ENCODE measurements around the gene DHRS12.
"Not testable (repeated sequence)": the region's sequence is repeated elsewhere in the genome, so short reads cannot be mapped to it uniquely, and the experiment has no call there.

The DHRS12 gene

GRCh38 chr13:51834581-51835171 lies 30.7 kb upstream of the DHRS12 start:
- Mint-ChIP-seq H3K36me3 (ENCODE audit: low read depth) (no peaks in the 10 kb centered on the region), H3K4me1 (ENCODE audit: low read depth) (peaks cover 43% of the 10 kb centered on the region)

GRCh38 chr13:51833980-51834379 lies 30.0 kb upstream of the DHRS12 start:
- no peak overlapping the region for H3K27ac Mint-ChIP-seq
- H3K36me3 Mint-ChIP-seq (ENCODE audit: low read depth) = no peaks in the 10 kb centered on the region
- no peaks in the 10 kb centered on the region for H3K9me3 Mint-ChIP-seq
- H3K4me1 Mint-ChIP-seq (ENCODE audit: low read depth) = peaks cover 50% of the 10 kb centered on the region
- no peaks in the 10 kb centered on the region for H3K27me3 Mint-ChIP-seq
- no peak overlapping the region for H3K4me3 Mint-ChIP-seq

More at GRCh38 chr13:51834581-51835171, 30.7 kb upstream of the DHRS12 start:
- no peaks in the 10 kb centered on the region for H3K9me3 Mint-ChIP-seq
- no peak overlapping the region for H3K27ac Mint-ChIP-seq
- H3K27me3 Mint-ChIP-seq = no peaks in the 10 kb centered on the region
- no peak overlapping the region for H3K4me3 Mint-ChIP-seq

GRCh38 chr13:51832471-51833152 lies 28.6 kb upstream of the DHRS12 start:
- Mint-ChIP-seq H3K4me3 (no peak overlapping the region), H3K4me1 (ENCODE audit: low read depth) (peaks cover 50% of the 10 kb centered on the region), H3K9me3 (no peaks in the 10 kb centered on the region), H3K27ac (peak overlapping the region; percentile 12), H3K27me3 (no peaks in the 10 kb centered on the region), H3K36me3 (ENCODE audit: low read depth) (no peaks in the 10 kb centered on the region)

GRCh38 chr13:51831519-51831918 lies 27.6 kb upstream of the DHRS12 start:
- Mint-ChIP-seq H3K36me3 (ENCODE audit: low read depth) (no peaks in the 10 kb centered on the region), H3K4me1 (ENCODE audit: low read depth) (peaks cover 50% of the 10 kb centered on the region), H3K9me3 (no peaks in the 10 kb centered on the region), H3K27ac (no peak overlapping the region), H3K4me3 (no peak overlapping the region), H3K27me3 (no peaks in the 10 kb centered on the region)

- Mint-ChIP-seq H3K36me3 (ENCODE audit: low read depth) (no peaks in the 10 kb centered on the region), H3K4me1 (ENCODE audit: low read depth) (peaks cover 68% of the 10 kb centered on the region), H3K4me3 (no peak overlapping the region), H3K27me3 (no peaks in the 10 kb centered on the region), H3K27ac (no peak overlapping the region), H3K9me3 (no peaks in the 10 kb centered on the region)
These were observed 25.6 kb upstream of the DHRS12 start for GRCh38 chr13:51829568-51829899.

GRCh38 chr13:51828730-51829567 lies 25.0 kb upstream of the DHRS12 start:
- Mint-ChIP-seq H3K4me1 (ENCODE audit: low read depth) (peaks cover 74% of the 10 kb centered on the region), H3K4me3 (no peak overlapping the region), H3K27me3 (no peaks in the 10 kb centered on the region), H3K27ac (no peak overlapping the region), H3K36me3 (ENCODE audit: low read depth) (no peaks in the 10 kb centered on the region), H3K9me3 (no peaks in the 10 kb centered on the region)

GRCh38 chr13:51827254-51827653 lies 23.3 kb upstream of the DHRS12 start:
- no peaks in the 10 kb centered on the region for H3K27me3 Mint-ChIP-seq
- H3K4me1 Mint-ChIP-seq (ENCODE audit: low read depth) = peaks cover 82% of the 10 kb centered on the region
- no peaks in the 10 kb centered on the region for H3K36me3 Mint-ChIP-seq (ENCODE audit: low read depth)
- H3K9me3 Mint-ChIP-seq = no peaks in the 10 kb centered on the region
- H3K4me3 Mint-ChIP-seq = peak overlapping the region; percentile 79
- H3K27ac Mint-ChIP-seq = peak overlapping the region; percentile 17

GRCh38 chr13:51826606-51827005 lies 22.6 kb upstream of the DHRS12 start:
- H3K4me3 Mint-ChIP-seq = peak overlapping the region; percentile 79

GRCh38 chr13:51825681-51826254 lies 21.8 kb upstream of the DHRS12 start:
- H3K9me3 Mint-ChIP-seq = no peaks in the 10 kb centered on the region
- no peaks in the 10 kb centered on the region for H3K27me3 Mint-ChIP-seq
- H3K4me1 Mint-ChIP-seq (ENCODE audit: low read depth) = peaks cover 90% of the 10 kb centered on the region
- peak overlapping the region; percentile 85 for H3K27ac Mint-ChIP-seq
- peak overlapping the region; percentile 79 for H3K4me3 Mint-ChIP-seq
- no peaks in the 10 kb centered on the region for H3K36me3 Mint-ChIP-seq (ENCODE audit: low read depth)

More at GRCh38 chr13:51826606-51827005, 22.6 kb upstream of the DHRS12 start:
- Mint-ChIP-seq H3K9me3 (no peaks in the 10 kb centered on the region), H3K36me3 (ENCODE audit: low read depth) (no peaks in the 10 kb centered on the region), H3K27me3 (no peaks in the 10 kb centered on the region), H3K27ac (peak overlapping the region; percentile 85), H3K4me1 (ENCODE audit: low read depth) (peaks cover 82% of the 10 kb centered on the region)

GRCh38 chr13:51825165-51825592 lies 21.2 kb upstream of the DHRS12 start:
- Mint-ChIP-seq H3K36me3 (ENCODE audit: low read depth) (no peaks in the 10 kb centered on the region), H3K27me3 (no peaks in the 10 kb centered on the region), H3K4me3 (peak overlapping the region; percentile 79), H3K27ac (peak overlapping the region; percentile 85), H3K4me1 (ENCODE audit: low read depth) (peaks cover 95% of the 10 kb centered on the region), H3K9me3 (no peaks in the 10 kb centered on the region)

GRCh38 chr13:51824712-51825111 lies 20.7 kb upstream of the DHRS12 start:
- H3K9me3 Mint-ChIP-seq; H3K36me3 Mint-ChIP-seq (ENCODE audit: low read depth); H3K27me3 Mint-ChIP-seq: not testable (repeated sequence)
- Mint-ChIP-seq H3K4me3 (peak overlapping the region; percentile 79), H3K27ac (peak overlapping the region; percentile 85), H3K4me1 (ENCODE audit: low read depth) (peaks cover 100% of the 10 kb centered on the region)

GRCh38 chr13:51823863-51824262 lies 19.9 kb upstream of the DHRS12 start:
- no peaks in the 10 kb centered on the region for H3K36me3 Mint-ChIP-seq (ENCODE audit: low read depth)
- no peaks in the 10 kb centered on the region for H3K9me3 Mint-ChIP-seq
- peak overlapping the region; percentile 85 for H3K27ac Mint-ChIP-seq
- H3K4me1 Mint-ChIP-seq (ENCODE audit: low read depth) = peaks cover 100% of the 10 kb centered on the region
- H3K27me3 Mint-ChIP-seq = no peaks in the 10 kb centered on the region
- peak overlapping the region; percentile 79 for H3K4me3 Mint-ChIP-seq

- Mint-ChIP-seq H3K27me3 (no peaks in the 10 kb centered on the region), H3K9me3 (no peaks in the 10 kb centered on the region), H3K27ac (peak overlapping the region; percentile 85), H3K4me1 (ENCODE audit: low read depth) (peaks cover 100% of the 10 kb centered on the region), H3K36me3 (ENCODE audit: low read depth) (no peaks in the 10 kb centered on the region), H3K4me3 (peak overlapping the region; percentile 79)
These were observed 19.4 kb upstream of the DHRS12 start for GRCh38 chr13:51823359-51823758.

GRCh38 chr13:51822106-51822815 lies 18.3 kb upstream of the DHRS12 start:
- H3K36me3 Mint-ChIP-seq (ENCODE audit: low read depth) = no peaks in the 10 kb centered on the region

More at GRCh38 chr13:51822106-51822815, 18.3 kb upstream of the DHRS12 start:
- peak overlapping the region; percentile 98 for H3K27ac Mint-ChIP-seq
- H3K4me3 Mint-ChIP-seq = peak overlapping the region; percentile 79
- no peaks in the 10 kb centered on the region for H3K9me3 Mint-ChIP-seq
- H3K27me3 Mint-ChIP-seq = no peaks in the 10 kb centered on the region
- H3K4me1 Mint-ChIP-seq (ENCODE audit: low read depth) = peaks cover 100% of the 10 kb centered on the region
